Thyroid gland (tissue), 4 donors: ENCODE data around the gene CMTM1.

Experiments
- CTCF ChIP-seq, 6 experiments: fragments of 200-600 bp in 3 of 6; fragments of 450-650 bp in 3 of 6; sonication (generic) in 3 of 6; IDR thresholded peaks; one replicate each; pipeline ENCODE4 v1.5.1; 2016 to 2019; ENCODE audit warnings: antibody characterized with exemption in 6 of 6, mild to moderate bottlenecking in 2 of 6, inconsistent platforms in 1 of 6, moderate library complexity in 1 of 6
- POLR2A ChIP-seq, 2 donors: fragments of 450-650 bp; IDR thresholded peaks; one replicate each; pipeline ENCODE4 v1.6.1; 2017; ENCODE audit warnings: antibody characterized with exemption in 2 of 2, mild to moderate bottlenecking in 2 of 2, moderate library complexity in 1 of 2

GRCh38 chr16:66618588-66619375, 52.5 kb downstream of the CMTM1 start:
- TF ChIP-seq CTCF (IDR thresholded peaks at IDR 0.05) (no peak), POLR2A (IDR thresholded peaks at IDR 0.05) (no peak)
